Neural cell (in vitro differentiated cells): ENCODE data around the gene PLS1. TPM values are rescaled to one million over a fixed set of nuclear protein-coding genes. Genes with fewer than 3 reads are reported as not detected.
A peak's percentile ranks its signal among the peaks of the same experiment; 100 is the strongest.
"Not testable (repeated sequence)": the region's sequence is repeated elsewhere in the genome, so short reads cannot be mapped to it uniquely, and the experiment has no call there.

Experiments used
- H2AFZ ChIP-seq: fragments of 200-600, 300-800 bp; sonication (generic), shearing (Covaris generic); 2 replicates; pipeline ENCODE4 v1.6.0; 2014; ENCODE audit warnings: low read depth, mild to moderate bottlenecking, antibody characterized with exemption, low read length, moderate library complexity
- H3F3A ChIP-seq: fragments of 200-600 bp; shearing (Covaris generic); 2 replicates; pipeline ENCODE4 v1.6.1; 2016; ENCODE audit warnings: mild to moderate bottlenecking, moderate library complexity, mixed read lengths, antibody characterized with exemption, low read length; ENCODE audit not compliant: insufficient read depth, poor library complexity, severe bottlenecking
- H3K27ac ChIP-seq: fragments of 200-600, 300-800 bp; sonication (generic), shearing (Covaris generic); 2 replicates; pipeline ENCODE4 v1.5.1; 2014; ENCODE audit warnings: mild to moderate bottlenecking, low read length, moderate library complexity
- H3K27me3 ChIP-seq: fragments of 300-800, 200-600 bp; sonication (generic), shearing (Covaris generic); 2 replicates; pipeline ENCODE4 v1.6.0; 2014; ENCODE audit warnings: mild to moderate bottlenecking, low read depth, low read length, moderate library complexity; ENCODE audit not compliant: insufficient read depth
- H3K36me3 ChIP-seq: fragments of 300-800, 200-600 bp; sonication (generic), shearing (Covaris generic); 2 replicates; pipeline ENCODE4 v1.5.1; 2014; ENCODE audit warnings: mild to moderate bottlenecking, antibody characterized with exemption, low read length, moderate library complexity; ENCODE audit not compliant: insufficient read depth
- H3K4me2 ChIP-seq: fragments of 300-800, 200-600 bp; sonication (generic), shearing (Covaris generic); 2 replicates; pipeline ENCODE4 v1.6.0; 2014; ENCODE audit warnings: mild to moderate bottlenecking, low read length
- H3K4me3 ChIP-seq: fragments of 300-800, 200-600 bp; sonication (generic), shearing (Covaris generic); 2 replicates; pipeline ENCODE4 v1.5.1; 2014; ENCODE audit warnings: mild to moderate bottlenecking, low read length, moderate library complexity
- H3K79me2 ChIP-seq: fragments of 200-600 bp; shearing (Covaris generic); replicated peaks from 2 replicates; pipeline ENCODE4 v1.6.0; 2014; ENCODE audit warnings: mild to moderate bottlenecking, low read length, moderate library complexity; ENCODE audit not compliant: insufficient read depth
- H3K9ac ChIP-seq: fragments of 300-800, 200-600 bp; sonication (generic), shearing (Covaris generic); 2 replicates; pipeline ENCODE4 v1.6.1; 2016; ENCODE audit warnings: mild to moderate bottlenecking, low read length, mixed read lengths
- H3K9me2 ChIP-seq: fragments of 200-600 bp; shearing (Covaris generic); 2 replicates; pipeline ENCODE4 v1.6.1; 2016; ENCODE audit warnings: mild to moderate bottlenecking, low read length, mixed read lengths; ENCODE audit not compliant: insufficient read depth
- H3K9me3 ChIP-seq: fragments of 200-600, 300-800 bp; sonication (generic), shearing (Covaris generic); 2 replicates; pipeline ENCODE4 v1.6.1; 2016; ENCODE audit warnings: mild to moderate bottlenecking, mixed run types, low read length, moderate library complexity, mixed read lengths
- H4K20me1 ChIP-seq: fragments of 200-600 bp; shearing (Covaris generic); 2 replicates; pipeline ENCODE4 v1.6.1; 2016; ENCODE audit warnings: mild to moderate bottlenecking, mixed run types; ENCODE audit not compliant: insufficient read depth
- CTCF ChIP-seq: fragments of 450-650 bp; IDR thresholded peaks from 2 replicates; pipeline ENCODE4 v1.5.1; 2014; ENCODE audit warnings: antibody characterized with exemption, mild to moderate bottlenecking, moderate library complexity; ENCODE audit not compliant: poor library complexity, severe bottlenecking
- EP300 ChIP-seq: fragments of 450-650 bp; conservative IDR thresholded peaks from 2 replicates; pipeline ENCODE4 v1.6.1; 2014; ENCODE audit warnings: antibody characterized with exemption, mild to moderate bottlenecking, moderate library complexity; ENCODE audit not compliant: poor library complexity, severe bottlenecking
- EZH2 ChIP-seq: fragments of 200-600, 300-800 bp; shearing (Covaris generic), sonication (generic); IDR thresholded peaks from 2 replicates; pipeline ENCODE4 v1.6.1; 2014; ENCODE audit warnings: antibody characterized with exemption, low read length, borderline replicate concordance, mild to moderate bottlenecking; ENCODE audit not compliant: insufficient read depth, poor library complexity, severe bottlenecking
- MXI1 ChIP-seq: fragments of 450-650 bp; conservative IDR thresholded peaks from 2 replicates; pipeline ENCODE4 v1.6.1; 2014; ENCODE audit warnings: antibody characterized with exemption, mild to moderate bottlenecking; ENCODE audit not compliant: poor library complexity, severe bottlenecking
- POLR2AphosphoS5 ChIP-seq: IDR thresholded peaks from 2 replicates; pipeline ENCODE4 v1.6.1; 2012
- RAD21 ChIP-seq: fragments of 450-650 bp; conservative IDR thresholded peaks from 2 replicates; pipeline ENCODE4 v1.6.1; 2014; ENCODE audit warnings: antibody characterized with exemption, mild to moderate bottlenecking, moderate library complexity
- REST ChIP-seq: IDR thresholded peaks from 2 replicates; pipeline ENCODE4 v1.6.1; 2012; ENCODE audit warnings: borderline replicate concordance
- SMC3 ChIP-seq: fragments of 450-650 bp; conservative IDR thresholded peaks from 2 replicates; pipeline ENCODE4 v1.6.1; 2014; ENCODE audit warnings: antibody characterized with exemption, mild to moderate bottlenecking, moderate library complexity; ENCODE audit not compliant: poor library complexity
- TAF1 ChIP-seq: IDR thresholded peaks from 2 replicates; pipeline ENCODE4 v1.6.1; 2012; ENCODE audit warnings: low read depth
- polyA minus RNA-seq: library from RNA; depleted of rRNA, polyadenylated mRNA; stranded (reverse); fragments of >200 nt; gene quantifications from 2 replicates; pipeline ENCODE4 v1.2.3, GENCODE V29; 2014
- polyA plus RNA-seq: library from polyadenylated mRNA; depleted of rRNA; stranded (reverse); fragments of >200 nt; gene quantifications from 2 replicates; pipeline ENCODE4 v1.2.3, GENCODE V29; 2014

Gene PLS1
- 0.31 and 0.74 TPM in 2 replicates for polyA plus RNA-seq
- polyA minus RNA-seq = 0.73 and 0.81 TPM in 2 replicates

- peak within 1 kb of the TSS; percentile 49 for H3K9ac ChIP-seq
- no peaks in the 10 kb centered on the region for H3K79me2 ChIP-seq
- H3F3A ChIP-seq = no peaks in the 10 kb centered on the region
- H3K36me3 ChIP-seq = no peaks in the 10 kb centered on the region
- no peak within 1 kb of the TSS for H3K27ac ChIP-seq
- H3K4me3 ChIP-seq = peak within 1 kb of the TSS; percentile 78
- TF ChIP-seq EZH2 = no peak
- TF ChIP-seq TAF1 = no peak
- TF ChIP-seq EP300 = peak; percentile 20
- peak; percentile 48 for TF ChIP-seq RAD21
- TF ChIP-seq REST = peak; percentile 26
- TF ChIP-seq MXI1 = peak; percentile 43
- peak; percentile 31 for TF ChIP-seq POLR2AphosphoS5
- peak; percentile 56 for TF ChIP-seq SMC3
- TF ChIP-seq CTCF = peak; percentile 55
- peaks cover 9% of the 10 kb centered on the region for H3K27me3 ChIP-seq
- H3K9me3 ChIP-seq = no peaks in the 10 kb centered on the region
- H3K9me2 ChIP-seq = no peaks in the 10 kb centered on the region
- H3K4me2 ChIP-seq = peak within 1 kb of the TSS; percentile 66
- peak within 1 kb of the TSS; percentile 32 for H2AFZ ChIP-seq
- H4K20me1 ChIP-seq = no peaks in the 10 kb centered on the region
Observed at GRCh38 chr3:142595951-142596725, at the start of gene PLS1. PLS1 (plus strand) TSS chr3:142596393; CDS start chr3:142664238, 67,845 bp downstream.

- TF ChIP-seq SMC3 = no peak
- no peak for TF ChIP-seq EP300
- no peak for TF ChIP-seq EZH2
- TF ChIP-seq TAF1 = no peak
- TF ChIP-seq RAD21 = no peak
- TF ChIP-seq CTCF = no peak
Observed at GRCh38 chr3:142549986-142550385, 46.2 kb upstream of the PLS1 start.

GRCh38 chr3:142552579-142552978, 43.6 kb upstream of the PLS1 start:
- not testable (repeated sequence) for H3K4me3 ChIP-seq, H3K79me2 ChIP-seq, H3K36me3 ChIP-seq, H3F3A ChIP-seq, H3K9me3 ChIP-seq, H3K4me2 ChIP-seq, H3K27ac ChIP-seq, H4K20me1 ChIP-seq, H3K27me3 ChIP-seq, H3K9ac ChIP-seq, H2AFZ ChIP-seq, H3K9me2 ChIP-seq

More at GRCh38 chr3:142549986-142550385, 46.2 kb upstream of the PLS1 start:
- Histone ChIP-seq H2AFZ (no peak overlapping the region), H3K27ac (no peak overlapping the region), H3F3A (no peaks in the 10 kb centered on the region), H3K79me2 (no peaks in the 10 kb centered on the region), H3K4me2 (no peak overlapping the region), H3K9me2 (no peaks in the 10 kb centered on the region), H3K9me3 (no peaks in the 10 kb centered on the region), H3K27me3 (no peaks in the 10 kb centered on the region), H3K4me3 (no peak overlapping the region), H3K9ac (no peak overlapping the region), H3K36me3 (no peaks in the 10 kb centered on the region), H4K20me1 (no peaks in the 10 kb centered on the region)
